K562 (cell line): ENCODE results near the gene AGO3.

Source experiments
- HDGF ChIP-seq: fragments of 450-650 bp; IDR thresholded peaks from 2 replicates; pipeline ENCODE4 v1.6.1; 2016
- NFE2 ChIP-seq: IDR thresholded peaks from 2 replicates; pipeline ENCODE4 v1.6.1; 2014; ENCODE audit warnings: antibody characterized with exemption, low read depth
- RFX5 ChIP-seq: IDR thresholded peaks from 2 replicates; pipeline ENCODE4 v1.6.1; 2011; ENCODE audit warnings: low read depth, mild to moderate bottlenecking, improper control_type of control experiment, low read length
- USF1 ChIP-seq: sonication (generic); formaldehyde crosslinking; IDR thresholded peaks from 2 replicates; pipeline ENCODE4 v1.9.0; 2022; ENCODE audit warnings: mild to moderate bottlenecking, missing genetic modification reagents

GRCh38 chr1:36083219-36083618 lies 152.3 kb downstream of the AGO3 start:
- TF ChIP-seq RFX5 (no peak), USF1 (CRISPR knock-in tag) (no peak), NFE2 (no peak), HDGF (no peak)
